Panc1 (cell line): ENCODE data around the gene GBP1. TPM values are rescaled to one million over a fixed set of nuclear protein-coding genes. Genes with fewer than 3 reads are reported as not detected.

Experiments used
- ATAC-seq: fragments of 200-7000 bp; cut with Tn5 transposase; 2 replicates; pipeline ENCODE4 v1.9.1; 2020; ENCODE audit warnings: mild to moderate bottlenecking, moderate library complexity
- BruUV-seq: library from RNA; stranded (reverse); fragments of 400-500 nt; replicated peaks from 2 replicates; lab custom pipeline; 2021; lab: Mats Ljungman, UMichigan
- CTCF ChIA-PET: fragments of 300-600 bp; sonication (Branson Sonifier 250); formaldehyde crosslinking; loops from one replicate; lab custom pipeline; 2022; ENCODE audit warnings: antibody characterized with exemption; lab: Charles Lee
- POLR2A ChIA-PET: fragments of 300-600 bp; sonication (Branson Sonifier 250); formaldehyde crosslinking; loops from one replicate; lab custom pipeline; 2022; ENCODE audit warnings: antibody characterized with exemption; lab: Charles Lee
- DNase-seq: peaks from one replicate; pipeline ENCODE4 v3.0.0-alpha.2; 2010; ENCODE audit warnings: low read depth, low spot score
- H3K27ac ChIP-seq: 2 replicates; pipeline ENCODE4 v1.5.1; 2011; ENCODE audit warnings: mild to moderate bottlenecking, low read length, inconsistent platforms
- H3K27me3 ChIP-seq: fragments of 200-500 bp; sonication (Bioruptor generic); 2 replicates; pipeline ENCODE4 v1.6.0; 2014; ENCODE audit warnings: low read length, inconsistent platforms; ENCODE audit not compliant: control insufficient read depth, insufficient read depth
- H3K36me3 ChIP-seq: fragments of 200-500 bp; sonication (Bioruptor generic); 2 replicates; pipeline ENCODE4 v1.5.1; 2014; ENCODE audit warnings: inconsistent platforms, mild to moderate bottlenecking, low read length, moderate library complexity; ENCODE audit not compliant: control insufficient read depth, insufficient read depth
- H3K4me1 ChIP-seq: 2 replicates; pipeline ENCODE4 v1.5.1; 2011; ENCODE audit warnings: inconsistent platforms, mild to moderate bottlenecking, low read length, moderate library complexity; ENCODE audit not compliant: control insufficient read depth, insufficient read depth
- H3K4me3 ChIP-seq, 2 experiments: 2 replicates each; pipeline ENCODE4 v1.5.1; 2011 to 2012; ENCODE audit warnings: low read depth in 2 of 2, low read length in 2 of 2, mild to moderate bottlenecking in 2 of 2, inconsistent platforms in 1 of 2, moderate library complexity in 1 of 2
- H3K9me3 ChIP-seq: fragments of 200-500 bp; sonication (Bioruptor generic); 2 replicates; pipeline ENCODE4 v1.5.1; 2014; ENCODE audit warnings: low read depth, mild to moderate bottlenecking, inconsistent platforms, low read length, moderate library complexity; ENCODE audit not compliant: control insufficient read depth, insufficient read depth
- POLR2AphosphoS5 ChIP-seq: IDR thresholded peaks from 2 replicates; pipeline ENCODE4 v1.6.1; 2012; ENCODE audit warnings: mild to moderate bottlenecking, low read depth, low read length, moderate library complexity
- REST ChIP-seq, 2 experiments: IDR thresholded peaks; 2 replicates each; pipeline ENCODE4 v1.6.1; 2011 to 2012; ENCODE audit warnings: low read depth in 2 of 2, control low read depth in 1 of 2, low read length in 1 of 2, mild to moderate bottlenecking in 1 of 2, moderate library complexity in 1 of 2; ENCODE audit not compliant: insufficient read depth in 1 of 2
- SIN3A ChIP-seq: IDR thresholded peaks from 2 replicates; pipeline ENCODE4 v1.6.1; 2012; ENCODE audit warnings: low read depth, mild to moderate bottlenecking, low read length, moderate library complexity, borderline replicate concordance; ENCODE audit not compliant: insufficient read depth
- TCF7L2 ChIP-seq: IDR thresholded peaks from 2 replicates; pipeline ENCODE4 v1.6.1; 2011; ENCODE audit warnings: mild to moderate bottlenecking, low read depth, low read length, inconsistent platforms
- in situ Hi-C: cut with HindIII; loops from 2 replicates; pipeline ENCODE4 v1.10.0; 2016; ENCODE audit warnings: low sequenced_read_pairs, low pct_unique_long_range_greater_than_20kb
- intact Hi-C: fragments of 100-400 bp; cut with micrococcal nuclease; formaldehyde crosslinking; loops from one replicate; pipeline ENCODE4 v1.10.0; 2022; ENCODE audit not compliant: unreplicated experiment
- total RNA-seq: library from RNA; stranded (reverse); gene quantifications from one replicate; pipeline ENCODE4 v1.2.1, GENCODE V29; 2021; ENCODE audit not compliant: unreplicated experiment
- TF ChIP-seq, protein P1 (sequence below): fragments of 450-650 bp; IDR thresholded peaks from 2 replicates; pipeline ENCODE4 v1.5.1; 2017; ENCODE audit warnings: mild to moderate bottlenecking

GBP1 gene
- total RNA-seq, 1 experiment from 2014 or later, result 0.80 TPM

GRCh38 chr1:89087241-89087640 is 22.2 kb upstream of the GBP1 start:
- ChIA-PET POLR2A (no interaction called here), CTCF (no interaction called here)
- TF ChIP-seq TCF7L2 (no peak), SIN3A (no peak), REST (IDR thresholded peaks at IDR 0.05; ENCODE audit: insufficient read depth in 1 of 2, low read depth in 2 of 2, low read length in 1 of 2) (no peak), POLR2AphosphoS5 (no peak)
- TF ChIP-seq, protein P1, sequence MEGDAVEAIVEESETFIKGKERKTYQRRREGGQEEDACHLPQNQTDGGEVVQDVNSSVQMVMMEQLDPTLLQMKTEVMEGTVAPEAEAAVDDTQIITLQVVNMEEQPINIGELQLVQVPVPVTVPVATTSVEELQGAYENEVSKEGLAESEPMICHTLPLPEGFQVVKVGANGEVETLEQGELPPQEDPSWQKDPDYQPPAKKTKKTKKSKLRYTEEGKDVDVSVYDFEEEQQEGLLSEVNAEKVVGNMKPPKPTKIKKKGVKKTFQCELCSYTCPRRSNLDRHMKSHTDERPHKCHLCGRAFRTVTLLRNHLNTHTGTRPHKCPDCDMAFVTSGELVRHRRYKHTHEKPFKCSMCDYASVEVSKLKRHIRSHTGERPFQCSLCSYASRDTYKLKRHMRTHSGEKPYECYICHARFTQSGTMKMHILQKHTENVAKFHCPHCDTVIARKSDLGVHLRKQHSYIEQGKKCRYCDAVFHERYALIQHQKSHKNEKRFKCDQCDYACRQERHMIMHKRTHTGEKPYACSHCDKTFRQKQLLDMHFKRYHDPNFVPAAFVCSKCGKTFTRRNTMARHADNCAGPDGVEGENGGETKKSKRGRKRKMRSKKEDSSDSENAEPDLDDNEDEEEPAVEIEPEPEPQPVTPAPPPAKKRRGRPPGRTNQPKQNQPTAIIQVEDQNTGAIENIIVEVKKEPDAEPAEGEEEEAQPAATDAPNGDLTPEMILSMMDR, result no peak
- H3K4me1 ChIP-seq, result no peaks in the 10 kb centered on the region
- no TSS peak for BruUV-seq
- 0 out of 2 replicates have a peak, but pooled peaks cover 3% of the 10 kb centered on the region for H3K27me3 ChIP-seq
- H3K9me3 ChIP-seq, result no peaks in the 10 kb centered on the region
- no peak; the same call in 1 of the 2 replicates for ATAC-seq
- in situ Hi-C loops (no loop called here), intact Hi-C loops (loop anchor here (2.0 to 5.0 kb wide), 2 partner anchors 272 to 370 kb away; no protein-coding TSS in a partner anchor)
- no peak overlapping the region for H3K4me3 ChIP-seq
- DNase-seq, result no peak
- H3K36me3 ChIP-seq, result no peaks in the 10 kb centered on the region
- H3K27ac ChIP-seq, result no peak overlapping the region

DNA sequence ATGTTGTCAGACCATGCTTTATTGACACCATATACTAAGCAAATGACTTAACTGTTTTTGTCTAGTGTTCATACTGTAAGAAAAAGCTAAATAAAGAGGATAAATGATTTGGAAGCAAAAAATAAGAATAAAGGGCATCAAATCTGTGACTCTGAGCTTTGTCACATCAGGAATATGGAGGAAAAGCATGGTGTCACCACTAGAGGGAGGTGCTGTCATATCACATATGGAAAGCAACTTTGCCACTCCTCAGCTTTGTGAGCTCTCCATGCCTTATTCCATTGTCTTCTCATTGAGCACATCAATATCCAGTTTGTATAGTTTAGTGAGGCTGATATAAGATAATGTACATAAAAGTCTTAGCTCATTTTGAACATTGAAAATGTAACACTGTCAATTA is 20.8 kb upstream of the GBP1 start:
- H3K36me3 ChIP-seq, result no peaks in the 10 kb centered on the region
- ChIA-PET CTCF (interaction anchor here (0.5 to 1.5 kb wide), 6 partner anchors 62 to 519 kb away, joined by 3 to 10 read pairs (median 4); no protein-coding TSS in a partner anchor), POLR2A (no interaction called here)
- TF ChIP-seq SIN3A (no peak), POLR2AphosphoS5 (no peak), TCF7L2 (no peak)
- TF ChIP-seq, protein P1, result peak; percentile 60
- no peaks in the 10 kb centered on the region; the same call in 1 of the 2 replicates for H3K9me3 ChIP-seq
- intact Hi-C loops, result loop anchor here (2.0 to 5.0 kb wide), 2 partner anchors 273 to 372 kb away; no protein-coding TSS in a partner anchor
- no TSS peak for BruUV-seq
- peak; percentile 22 for DNase-seq
- no peaks in the 10 kb centered on the region for H3K4me1 ChIP-seq
- 0 out of 2 replicates have a peak, but pooled peaks cover 3% of the 10 kb centered on the region for H3K27me3 ChIP-seq
- in situ Hi-C loops, result no loop called here
- peak; percentile 85 for ATAC-seq
- no peak overlapping the region for H3K27ac ChIP-seq
- no peak overlapping the region for H3K4me3 ChIP-seq
